GM18867 (cell line): ENCODE data around the gene SLC27A1.
A peak's percentile ranks its signal among the peaks of the same experiment; 100 is the strongest.

Source experiments
- ATAC-seq: cut with Tn5 transposase; IDR thresholded peaks from one replicate; pipeline ENCODE4 v1.9.1; 2021; ENCODE audit warnings: mild to moderate bottlenecking, moderate library complexity; ENCODE audit not compliant: unreplicated experiment

The SLC27A1 gene

GRCh38 chr19:17470068-17470841 is at the start of gene SLC27A1:
TSS of gene SLC27A1 (plus strand) at chr19:17470524. CDS start at chr19:17470541, 17 bp downstream.
- peak; percentile 73 for ATAC-seq

- no peak for ATAC-seq
Measured at GRCh38 chr19:17421942-17422341, 48.4 kb upstream of the SLC27A1 start.

DNA sequence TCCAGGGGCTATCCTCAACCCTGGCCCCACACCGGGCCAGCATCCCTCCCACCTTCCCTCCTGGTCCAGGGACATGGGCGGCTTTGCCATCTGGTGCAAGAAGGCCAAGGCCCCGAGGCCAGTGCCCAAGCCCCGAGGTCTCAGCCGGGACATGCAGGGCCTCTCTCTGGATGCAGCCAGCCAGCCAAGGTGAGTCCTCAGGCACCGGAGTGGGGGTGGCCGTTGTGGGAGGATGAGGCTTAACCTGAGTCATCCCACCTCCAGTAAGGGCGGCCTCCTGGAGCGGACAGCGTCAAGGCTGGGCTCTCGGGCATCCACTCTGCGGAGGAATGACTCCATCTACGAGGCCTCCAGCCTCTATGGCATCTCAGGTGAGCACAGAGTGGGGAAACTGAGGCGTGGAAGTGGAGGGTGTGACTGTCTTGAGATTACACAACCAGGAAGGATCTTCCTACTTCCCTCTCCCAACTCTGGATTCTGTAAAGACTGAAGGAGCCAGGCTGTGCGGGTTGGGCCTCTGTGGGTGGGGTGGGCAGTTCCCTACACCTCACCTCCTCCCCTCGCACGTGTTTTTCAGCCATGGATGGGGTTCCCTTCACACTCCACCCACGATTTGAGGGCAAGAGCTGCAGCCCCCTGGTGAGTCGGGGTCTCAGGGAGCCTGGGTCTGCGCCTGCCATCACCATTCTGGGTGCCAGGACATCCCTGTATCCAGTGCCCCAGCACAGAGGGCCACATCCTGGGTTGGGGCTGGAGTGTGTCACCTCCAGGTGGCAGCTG is 46.7 kb upstream of the SLC27A1 start:
- no peak for ATAC-seq

DNA sequence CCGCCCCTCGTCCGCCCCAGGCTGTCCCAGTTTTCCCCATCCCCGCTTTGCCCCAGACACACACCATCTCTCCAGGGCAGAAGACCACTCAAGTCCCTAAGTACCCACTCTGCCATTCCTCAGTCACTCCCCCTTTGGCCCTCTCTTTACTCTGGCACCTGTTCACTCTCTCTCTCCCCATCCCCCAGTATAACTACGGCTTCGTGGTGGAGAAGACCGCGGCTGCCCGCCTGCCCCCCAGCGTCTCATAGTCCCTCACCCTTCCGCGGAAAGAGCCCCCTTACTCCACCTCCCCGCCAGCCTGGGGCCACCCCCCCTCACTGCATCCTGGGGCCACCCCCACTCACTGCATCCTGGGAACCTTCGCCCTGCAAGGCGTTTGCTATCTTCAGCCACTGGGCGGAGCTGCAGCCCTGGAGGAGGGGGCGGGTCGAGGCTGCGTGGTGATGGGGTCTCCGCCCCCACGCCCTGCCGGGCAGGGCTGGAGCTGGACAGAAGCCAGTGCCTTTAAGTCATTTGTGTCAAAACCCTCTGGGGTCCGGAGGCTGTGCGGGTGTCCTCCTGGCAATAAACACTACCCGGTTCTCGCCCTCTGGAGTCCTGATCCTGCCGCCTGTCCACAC is 45.5 kb upstream of the SLC27A1 start:
- ATAC-seq: no peak

GRCh38 chr19:17429641-17430113 is 40.6 kb upstream of the SLC27A1 start:
- ATAC-seq: no peak

DNA sequence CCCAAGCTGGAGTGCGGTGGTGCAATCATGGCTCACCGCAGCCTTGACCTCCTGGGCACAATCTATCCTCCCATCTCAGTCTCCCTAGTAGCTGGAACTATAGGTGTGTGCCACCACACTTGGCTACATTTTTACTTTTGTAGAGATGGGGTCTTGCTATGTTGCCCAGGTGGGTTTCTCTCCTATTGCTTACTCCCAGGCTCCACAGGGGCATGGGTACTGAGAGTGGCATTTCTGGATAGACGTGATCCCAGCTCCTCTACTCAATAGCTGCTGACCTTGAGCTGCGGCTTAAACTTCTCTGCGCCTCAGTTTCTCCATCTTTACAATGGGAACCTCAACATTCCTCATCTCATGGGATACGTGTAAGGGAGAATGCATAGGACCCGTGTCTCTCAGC is 38.9 kb upstream of the SLC27A1 start:
- no peak for ATAC-seq

- no peak for ATAC-seq
Measured at GRCh38 chr19:17435218-17435617, 35.1 kb upstream of the SLC27A1 start.

DNA sequence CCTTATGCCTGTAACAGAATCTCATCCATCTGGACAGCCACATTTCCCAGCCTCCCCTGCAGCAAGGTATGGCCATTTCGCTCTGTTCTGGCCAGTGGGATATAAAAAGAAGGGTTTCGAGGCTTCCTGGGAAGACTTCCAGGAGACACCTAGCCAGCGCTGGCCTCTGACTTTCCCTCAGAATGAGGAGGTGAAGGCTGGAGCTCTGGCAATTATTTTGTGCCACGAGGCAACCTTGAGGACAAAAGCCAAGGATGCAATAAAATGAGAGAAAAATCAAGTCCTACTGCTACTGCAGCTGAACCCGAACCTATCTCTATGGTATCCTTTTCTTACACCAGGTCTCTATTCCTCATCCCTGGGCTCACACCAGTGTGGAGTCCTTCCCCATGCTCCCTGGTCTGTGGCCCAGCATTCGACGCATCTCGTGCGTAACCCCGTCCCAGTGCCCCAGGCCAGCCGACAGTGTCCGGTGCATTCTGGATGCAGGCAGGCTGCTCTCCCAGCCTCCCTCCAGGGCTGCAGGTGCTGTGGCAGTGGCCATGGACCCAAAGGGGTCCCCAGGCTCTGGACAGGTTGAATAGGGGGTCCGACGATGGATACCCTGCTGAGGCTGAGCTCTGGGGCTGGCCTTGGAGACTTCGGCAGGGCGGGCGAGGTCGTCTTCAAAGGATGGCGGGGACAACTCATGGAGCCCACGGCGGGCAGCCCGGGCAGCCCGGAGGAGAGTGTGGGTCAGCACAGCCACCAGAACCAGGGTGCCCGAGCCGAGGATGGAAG is 34.0 kb upstream of the SLC27A1 start:
- ATAC-seq: no peak

DNA sequence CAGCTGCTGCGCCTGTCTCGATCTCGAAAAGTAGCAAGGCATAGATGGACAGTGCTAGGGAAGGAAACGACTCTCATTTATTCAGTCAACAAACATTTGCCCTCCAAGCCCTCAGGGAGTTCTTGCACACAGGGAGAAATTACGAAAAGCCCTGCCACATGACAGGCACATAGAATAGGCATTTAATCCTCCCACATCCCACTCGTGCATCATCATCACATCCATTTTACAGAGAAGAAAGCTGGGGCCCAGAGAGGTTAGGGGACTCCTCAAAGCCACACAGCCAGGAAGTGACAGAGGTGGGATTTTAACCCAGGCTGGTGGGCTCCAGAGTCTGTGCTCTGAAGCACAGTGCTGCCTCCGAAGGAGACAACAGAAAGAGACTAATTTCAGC is 33.5 kb upstream of the SLC27A1 start:
- no peak for ATAC-seq

GRCh38 chr19:17441241-17442021 is 28.9 kb upstream of the SLC27A1 start:
- ATAC-seq: no peak

DNA sequence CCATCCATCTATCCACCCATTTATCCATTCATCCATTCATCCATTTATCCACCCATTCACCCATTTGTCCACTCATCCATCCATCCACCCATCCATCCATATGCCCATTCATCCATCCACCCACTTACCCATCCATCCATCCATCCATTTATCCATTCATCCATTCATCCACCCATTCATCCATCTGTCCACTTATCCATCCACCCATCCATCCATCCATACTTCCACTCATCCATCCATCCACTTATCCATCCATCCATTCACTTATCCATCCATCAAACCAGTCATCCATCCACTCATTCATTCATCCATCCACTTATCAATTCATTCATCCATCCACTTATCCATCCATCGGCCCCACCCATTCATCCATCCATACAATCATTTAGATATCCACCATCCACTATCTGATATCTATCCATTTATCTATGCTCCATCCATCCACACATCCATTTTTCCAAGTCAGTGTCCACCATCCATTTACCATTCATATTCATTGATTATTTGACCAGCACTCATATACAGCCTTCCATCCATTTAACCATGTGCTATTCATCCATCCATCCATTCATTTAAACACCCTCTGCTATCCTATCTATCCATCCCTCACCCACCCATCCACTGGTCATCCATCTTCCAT is 24.7 kb upstream of the SLC27A1 start:
- ATAC-seq: no peak

DNA sequence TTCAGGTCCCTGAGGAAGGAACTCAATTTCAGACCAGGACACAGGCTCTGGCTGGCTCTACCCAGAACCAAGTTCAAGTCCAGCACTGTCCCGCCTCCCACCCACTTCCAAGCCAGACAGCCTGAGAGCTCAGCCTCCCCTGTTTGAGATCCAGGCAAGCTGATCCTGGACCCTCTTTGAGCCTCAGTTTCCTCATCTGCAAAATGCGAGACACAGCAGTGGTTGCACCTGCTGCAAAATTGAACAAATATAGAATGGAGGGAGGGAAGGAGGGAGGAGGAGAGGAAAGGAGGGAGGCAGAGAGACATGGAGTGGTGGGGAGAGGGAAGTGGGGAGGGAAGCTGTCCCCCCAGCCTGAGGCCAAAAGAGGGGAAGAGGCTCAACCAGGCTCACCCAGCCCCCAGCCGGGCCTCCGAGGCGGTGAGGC is 22.6 kb upstream of the SLC27A1 start:
- no peak for ATAC-seq

GRCh38 chr19:17448131-17448967 is 22.0 kb upstream of the SLC27A1 start, which contains the start of gene TMEM221:
TSS of gene TMEM221 (minus strand) at chr19:17448668. CDS start at chr19:17448462, 206 bp downstream.
- ATAC-seq: no peak

DNA sequence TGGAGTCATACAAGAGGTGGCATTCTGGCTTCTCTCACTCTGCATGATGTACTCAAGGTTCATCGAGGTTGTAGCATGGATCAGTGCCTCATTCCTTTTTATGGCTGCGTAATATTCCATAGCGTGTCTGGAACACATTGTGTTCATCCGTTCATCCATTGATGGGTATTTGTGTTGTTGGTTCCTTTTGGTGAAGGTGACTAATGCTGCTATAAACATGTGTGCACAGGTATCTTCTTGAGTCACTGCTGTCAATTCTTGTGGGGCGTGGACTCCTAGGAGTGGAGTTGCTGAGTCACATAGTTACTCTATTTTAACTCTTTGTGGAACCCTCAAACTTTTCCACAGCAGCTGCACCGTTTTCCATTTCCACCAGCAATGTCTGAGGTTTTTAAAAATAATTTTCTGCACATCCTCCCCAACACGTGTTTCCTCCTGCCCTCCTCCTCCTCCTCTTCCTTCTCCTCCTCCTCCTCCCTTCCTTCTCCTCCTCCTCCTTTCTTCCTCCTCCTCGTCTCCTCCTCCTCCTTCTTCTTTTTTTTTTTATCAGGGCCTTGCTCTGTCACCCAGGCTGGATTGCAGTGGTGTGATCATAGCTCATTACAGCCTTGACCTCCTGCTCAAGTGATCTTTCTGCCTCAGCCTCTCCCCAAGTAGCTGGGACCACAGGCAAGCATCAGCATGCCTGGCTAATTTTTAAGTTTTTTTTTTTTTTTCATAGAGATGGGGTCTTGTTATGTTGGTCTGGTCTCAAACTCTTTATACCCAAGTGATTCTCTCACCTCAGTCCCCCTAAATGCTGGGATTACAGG is 19.9 kb upstream of the SLC27A1 start:
- ATAC-seq: no peak

DNA sequence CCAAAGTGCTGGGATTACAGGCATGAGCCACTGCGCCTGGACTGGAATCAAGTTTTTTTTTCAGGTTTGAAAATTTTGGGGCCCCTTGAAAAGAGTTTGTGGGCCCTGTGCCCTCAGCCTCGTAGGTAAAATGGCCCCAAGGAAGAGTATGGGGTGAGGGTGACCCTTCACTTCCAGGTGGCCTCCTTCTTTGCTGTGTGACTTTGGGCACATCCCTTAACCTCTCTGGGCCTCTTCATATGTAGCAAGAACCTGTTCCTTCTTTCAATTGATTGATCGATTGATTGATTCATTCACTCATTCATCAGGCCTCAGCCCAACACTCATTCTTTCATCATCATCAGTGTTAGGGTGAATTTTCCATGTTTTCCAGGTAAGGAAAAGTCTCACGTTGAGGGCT is 18.5 kb upstream of the SLC27A1 start:
- no peak for ATAC-seq

- no peak for ATAC-seq
Measured at GRCh38 chr19:17454576-17455071, 15.7 kb upstream of the SLC27A1 start.

- ATAC-seq: no peak
Measured at GRCh38 chr19:17455308-17456123, 14.8 kb upstream of the SLC27A1 start.
